Cardiac fibroblast (primary cell): ENCODE measurements around the gene SEPTIN8.

ENCODE experiments used
- DNase-seq, 2 donors: peaks; one replicate each; pipeline versions ENCODE4 v3.0.0 to v3.0.0-alpha.2; 2010; ENCODE audit warnings: low read depth in 2 of 2
- H3K4me3 ChIP-seq, 2 donors: replicated peaks in 1 of 2; 1 replicate in 1 of 2; 2 replicates in 1 of 2; pipeline ENCODE4 v1.5.1; 2011; ENCODE audit warnings: low read depth in 2 of 2, low read length in 2 of 2, mild to moderate bottlenecking in 2 of 2, moderate library complexity in 1 of 2
- TF ChIP-seq, protein P1 (sequence below): IDR thresholded peaks from one replicate; pipeline ENCODE4 v1.5.1; 2011; ENCODE audit warnings: low read depth, mild to moderate bottlenecking, low read length, inconsistent platforms

The SEPTIN8 gene

DNA sequence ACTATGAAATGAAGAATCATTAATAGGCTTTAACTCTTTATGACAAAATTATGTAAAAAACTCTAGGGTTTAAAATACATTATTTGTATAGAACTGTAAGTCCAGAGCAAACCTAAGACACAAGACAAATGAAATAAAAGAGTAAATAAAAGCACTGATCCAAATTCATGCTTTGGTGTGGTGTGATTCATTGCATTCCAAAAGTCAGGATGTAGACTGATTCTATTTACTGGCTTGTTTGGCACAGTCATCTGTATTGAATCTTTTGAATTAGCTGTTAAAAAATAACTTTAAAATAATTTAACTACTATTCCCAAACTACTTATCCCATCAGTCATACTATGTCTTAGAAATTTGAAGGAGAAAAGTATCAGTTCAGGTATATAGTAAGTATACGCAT lies 72.2 kb downstream of the SEPTIN8 start:
- TF ChIP-seq, protein P1, sequence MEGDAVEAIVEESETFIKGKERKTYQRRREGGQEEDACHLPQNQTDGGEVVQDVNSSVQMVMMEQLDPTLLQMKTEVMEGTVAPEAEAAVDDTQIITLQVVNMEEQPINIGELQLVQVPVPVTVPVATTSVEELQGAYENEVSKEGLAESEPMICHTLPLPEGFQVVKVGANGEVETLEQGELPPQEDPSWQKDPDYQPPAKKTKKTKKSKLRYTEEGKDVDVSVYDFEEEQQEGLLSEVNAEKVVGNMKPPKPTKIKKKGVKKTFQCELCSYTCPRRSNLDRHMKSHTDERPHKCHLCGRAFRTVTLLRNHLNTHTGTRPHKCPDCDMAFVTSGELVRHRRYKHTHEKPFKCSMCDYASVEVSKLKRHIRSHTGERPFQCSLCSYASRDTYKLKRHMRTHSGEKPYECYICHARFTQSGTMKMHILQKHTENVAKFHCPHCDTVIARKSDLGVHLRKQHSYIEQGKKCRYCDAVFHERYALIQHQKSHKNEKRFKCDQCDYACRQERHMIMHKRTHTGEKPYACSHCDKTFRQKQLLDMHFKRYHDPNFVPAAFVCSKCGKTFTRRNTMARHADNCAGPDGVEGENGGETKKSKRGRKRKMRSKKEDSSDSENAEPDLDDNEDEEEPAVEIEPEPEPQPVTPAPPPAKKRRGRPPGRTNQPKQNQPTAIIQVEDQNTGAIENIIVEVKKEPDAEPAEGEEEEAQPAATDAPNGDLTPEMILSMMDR, result no peak
- DNase-seq, result peak; percentile 25 to 52
- no peak overlapping the region for H3K4me3 ChIP-seq
